Measurements from ENCODE around the gene SAMHD1.
"Not testable (repeated sequence)": the region's sequence is repeated elsewhere in the genome, so short reads cannot be mapped to it uniquely, and the experiment has no call there.

Gene SAMHD1

GRCh38 chr20:36917240-36917639 lies 34.3 kb downstream of the SAMHD1 start:
- Histone ChIP-seq H3K27me3 (ENCODE audit: insufficient read depth, low read length) (no peaks in the 10 kb centered on the region), H3K4me3 (ENCODE audit: low read depth, low read length) (no peak overlapping the region), H3K36me3 (ENCODE audit: insufficient read depth, low read length) (peaks cover 25% of the 10 kb centered on the region), H3K27ac (ENCODE audit: low read depth, low read length) (no peak overlapping the region), H2AFZ (ENCODE audit: low read length, unreplicated experiment) (no peak overlapping the region), H3K79me2 (ENCODE audit: control insufficient read depth, insufficient read depth, low read length, unreplicated experiment) (no peaks in the 10 kb centered on the region), H3K4me1 (ENCODE audit: control insufficient read depth, insufficient read depth, low read length, unreplicated experiment) (no peaks in the 10 kb centered on the region)

- no peaks in the 10 kb centered on the region for H3K27me3 ChIP-seq (ENCODE audit: insufficient read depth, low read length)
- no peak overlapping the region for H3K4me3 ChIP-seq (ENCODE audit: low read depth, low read length)
- no peaks in the 10 kb centered on the region for H3K4me1 ChIP-seq (ENCODE audit: control insufficient read depth, insufficient read depth, low read length, unreplicated experiment)
- no peak overlapping the region for H3K27ac ChIP-seq (ENCODE audit: low read depth, low read length)
- peaks cover 34% of the 10 kb centered on the region for H3K36me3 ChIP-seq (ENCODE audit: insufficient read depth, low read length)
- H2AFZ ChIP-seq (ENCODE audit: low read length, unreplicated experiment) = no peak overlapping the region
- H3K79me2 ChIP-seq (ENCODE audit: control insufficient read depth, insufficient read depth, low read length, unreplicated experiment) = no peaks in the 10 kb centered on the region
These were observed 35.3 kb downstream of the SAMHD1 start for GRCh38 chr20:36916199-36916598.

- H3K4me3 ChIP-seq (ENCODE audit: low read depth, low read length) = no peak overlapping the region
These were observed 42.9 kb downstream of the SAMHD1 start for GRCh38 chr20:36908603-36909002.

GRCh38 chr20:36906086-36906485 lies 45.4 kb downstream of the SAMHD1 start:
- H3K4me1 ChIP-seq (ENCODE audit: control insufficient read depth, insufficient read depth, low read length, unreplicated experiment); H3K27me3 ChIP-seq (ENCODE audit: insufficient read depth, low read length); H3K27ac ChIP-seq (ENCODE audit: low read depth, low read length); H3K79me2 ChIP-seq (ENCODE audit: control insufficient read depth, insufficient read depth, low read length, unreplicated experiment); H3K4me3 ChIP-seq (ENCODE audit: low read depth, low read length); H2AFZ ChIP-seq (ENCODE audit: low read length, unreplicated experiment): not testable (repeated sequence)
- peaks cover 24% of the 10 kb centered on the region for H3K36me3 ChIP-seq (ENCODE audit: insufficient read depth, low read length)

More at GRCh38 chr20:36908603-36909002, 42.9 kb downstream of the SAMHD1 start:
- H2AFZ ChIP-seq (ENCODE audit: low read length, unreplicated experiment) = no peak overlapping the region
- H3K4me1 ChIP-seq (ENCODE audit: control insufficient read depth, insufficient read depth, low read length, unreplicated experiment) = no peaks in the 10 kb centered on the region
- H3K79me2 ChIP-seq (ENCODE audit: control insufficient read depth, insufficient read depth, low read length, unreplicated experiment) = no peaks in the 10 kb centered on the region
- peaks cover 30% of the 10 kb centered on the region for H3K36me3 ChIP-seq (ENCODE audit: insufficient read depth, low read length)
- no peaks in the 10 kb centered on the region for H3K27me3 ChIP-seq (ENCODE audit: insufficient read depth, low read length)
- no peak overlapping the region for H3K27ac ChIP-seq (ENCODE audit: low read depth, low read length)

- not testable (repeated sequence) for H3K4me3 ChIP-seq (ENCODE audit: low read depth, low read length); H3K27me3 ChIP-seq (ENCODE audit: insufficient read depth, low read length); H3K79me2 ChIP-seq (ENCODE audit: control insufficient read depth, insufficient read depth, low read length, unreplicated experiment); H3K4me1 ChIP-seq (ENCODE audit: control insufficient read depth, insufficient read depth, low read length, unreplicated experiment); H2AFZ ChIP-seq (ENCODE audit: low read length, unreplicated experiment); H3K27ac ChIP-seq (ENCODE audit: low read depth, low read length)
- H3K36me3 ChIP-seq (ENCODE audit: insufficient read depth, low read length) = peaks cover 23% of the 10 kb centered on the region
These were observed 45.9 kb downstream of the SAMHD1 start for GRCh38 chr20:36905566-36905965.

- H3K36me3 ChIP-seq (ENCODE audit: insufficient read depth, low read length) = peaks cover 23% of the 10 kb centered on the region
- no peak overlapping the region for H3K27ac ChIP-seq (ENCODE audit: low read depth, low read length)
- no peaks in the 10 kb centered on the region for H3K27me3 ChIP-seq (ENCODE audit: insufficient read depth, low read length)
- H2AFZ ChIP-seq (ENCODE audit: low read length, unreplicated experiment) = no peak overlapping the region
- H3K4me1 ChIP-seq (ENCODE audit: control insufficient read depth, insufficient read depth, low read length, unreplicated experiment) = no peaks in the 10 kb centered on the region
- no peak overlapping the region for H3K4me3 ChIP-seq (ENCODE audit: low read depth, low read length)
- H3K79me2 ChIP-seq (ENCODE audit: control insufficient read depth, insufficient read depth, low read length, unreplicated experiment) = no peaks in the 10 kb centered on the region
These were observed 46.8 kb downstream of the SAMHD1 start for GRCh38 chr20:36904690-36905089.

GRCh38 chr20:36895036-36895435 lies 56.5 kb downstream of the SAMHD1 start:
- Histone ChIP-seq H2AFZ (ENCODE audit: low read length, unreplicated experiment) (no peak overlapping the region), H3K79me2 (ENCODE audit: control insufficient read depth, insufficient read depth, low read length, unreplicated experiment) (no peaks in the 10 kb centered on the region), H3K36me3 (ENCODE audit: insufficient read depth, low read length) (peaks cover 24% of the 10 kb centered on the region), H3K27me3 (ENCODE audit: insufficient read depth, low read length) (no peaks in the 10 kb centered on the region), H3K4me1 (ENCODE audit: control insufficient read depth, insufficient read depth, low read length, unreplicated experiment) (no peaks in the 10 kb centered on the region), H3K27ac (ENCODE audit: low read depth, low read length) (no peak overlapping the region), H3K4me3 (ENCODE audit: low read depth, low read length) (no peak overlapping the region)

GRCh38 chr20:36893801-36894200 lies 57.7 kb downstream of the SAMHD1 start:
- H3K27me3 ChIP-seq (ENCODE audit: insufficient read depth, low read length) = no peaks in the 10 kb centered on the region
- no peak overlapping the region for H3K27ac ChIP-seq (ENCODE audit: low read depth, low read length)
- H3K4me1 ChIP-seq (ENCODE audit: control insufficient read depth, insufficient read depth, low read length, unreplicated experiment) = no peaks in the 10 kb centered on the region
- H3K36me3 ChIP-seq (ENCODE audit: insufficient read depth, low read length) = peaks cover 27% of the 10 kb centered on the region
- H2AFZ ChIP-seq (ENCODE audit: low read length, unreplicated experiment) = no peak overlapping the region
- no peaks in the 10 kb centered on the region for H3K79me2 ChIP-seq (ENCODE audit: control insufficient read depth, insufficient read depth, low read length, unreplicated experiment)
- no peak overlapping the region for H3K4me3 ChIP-seq (ENCODE audit: low read depth, low read length)

- Histone ChIP-seq H3K36me3 (ENCODE audit: insufficient read depth, low read length) (peaks cover 11% of the 10 kb centered on the region), H3K4me3 (ENCODE audit: low read depth, low read length) (no peak overlapping the region), H3K79me2 (ENCODE audit: control insufficient read depth, insufficient read depth, low read length, unreplicated experiment) (no peaks in the 10 kb centered on the region), H3K27me3 (ENCODE audit: insufficient read depth, low read length) (no peaks in the 10 kb centered on the region), H3K27ac (ENCODE audit: low read depth, low read length) (no peak overlapping the region), H2AFZ (ENCODE audit: low read length, unreplicated experiment) (no peak overlapping the region), H3K4me1 (ENCODE audit: control insufficient read depth, insufficient read depth, low read length, unreplicated experiment) (no peaks in the 10 kb centered on the region)
These were observed 60.3 kb downstream of the SAMHD1 start for GRCh38 chr20:36891211-36891610.

GRCh38 chr20:36890586-36890985 lies 60.9 kb downstream of the SAMHD1 start:
- no peaks in the 10 kb centered on the region for H3K27me3 ChIP-seq (ENCODE audit: insufficient read depth, low read length)
- H3K36me3 ChIP-seq (ENCODE audit: insufficient read depth, low read length) = peaks cover 9% of the 10 kb centered on the region
- no peaks in the 10 kb centered on the region for H3K4me1 ChIP-seq (ENCODE audit: control insufficient read depth, insufficient read depth, low read length, unreplicated experiment)
- no peaks in the 10 kb centered on the region for H3K79me2 ChIP-seq (ENCODE audit: control insufficient read depth, insufficient read depth, low read length, unreplicated experiment)
- H3K4me3 ChIP-seq (ENCODE audit: low read depth, low read length) = no peak overlapping the region
- H3K27ac ChIP-seq (ENCODE audit: low read depth, low read length) = no peak overlapping the region
- no peak overlapping the region for H2AFZ ChIP-seq (ENCODE audit: low read length, unreplicated experiment)

GRCh38 chr20:36888880-36889516 lies 62.5 kb downstream of the SAMHD1 start:
- Histone ChIP-seq H3K27ac (ENCODE audit: low read depth, low read length) (no peak overlapping the region), H3K27me3 (ENCODE audit: insufficient read depth, low read length) (no peaks in the 10 kb centered on the region), H3K4me3 (ENCODE audit: low read depth, low read length) (no peak overlapping the region), H3K36me3 (ENCODE audit: insufficient read depth, low read length) (peaks cover 7% of the 10 kb centered on the region; the same call in 1 of the 2 replicates), H2AFZ (ENCODE audit: low read length, unreplicated experiment) (no peak overlapping the region), H3K79me2 (ENCODE audit: control insufficient read depth, insufficient read depth, low read length, unreplicated experiment) (no peaks in the 10 kb centered on the region), H3K4me1 (ENCODE audit: control insufficient read depth, insufficient read depth, low read length, unreplicated experiment) (no peaks in the 10 kb centered on the region)
